Heart right ventricle (tissue), 16 donors: ENCODE measurements around the gene UBE2E3. TPM values are rescaled to one million over a fixed set of nuclear protein-coding genes. Genes with fewer than 3 reads are reported as not detected.

ENCODE experiments used
- ATAC-seq, 8 donors: fragments of 200-7000 bp; cut with Tn5 transposase; one replicate each; pipeline ENCODE4 v1.9.1; 2020; ENCODE audit warnings: mild to moderate bottlenecking in 8 of 8, moderate library complexity in 8 of 8, moderate number of reproducible peaks in 1 of 8
- DNase-seq, 2 donors: peaks; one replicate each; pipeline ENCODE4 v3.0.0-alpha.2; 2020
- H3K27ac ChIP-seq, 10 donors: fragments of 200-600 bp; sonication (generic) in 2 of 10; one replicate each; pipeline versions ENCODE4 v1.5.0 to v1.8.0; 2020 to 2022; ENCODE audit warnings: mild to moderate bottlenecking in 3 of 10
- H3K27me3 ChIP-seq, 7 donors: fragments of 200-600 bp; one replicate each; pipeline ENCODE4 v1.8.0; 2021 to 2022; ENCODE audit warnings: mild to moderate bottlenecking in 2 of 7
- H3K36me3 ChIP-seq, 9 donors: fragments of 200-600 bp; sonication (generic) in 1 of 9; one replicate each; pipeline versions ENCODE4 v1.5.0 to v1.8.0; 2020 to 2022; ENCODE audit warnings: mild to moderate bottlenecking in 2 of 9
- H3K4me1 ChIP-seq, 9 donors: fragments of 200-600 bp; sonication (generic) in 1 of 9; one replicate each; pipeline versions ENCODE4 v1.5.0 to v1.8.0; 2020 to 2022; ENCODE audit warnings: mild to moderate bottlenecking in 4 of 9
- H3K4me3 ChIP-seq, 10 donors: fragments of 200-600 bp; sonication (generic) in 2 of 10; one replicate each; pipeline versions ENCODE4 v1.5.0 to v1.8.0; 2020 to 2022; ENCODE audit warnings: mild to moderate bottlenecking in 7 of 10, moderate library complexity in 2 of 10
- H3K9me3 ChIP-seq, 11 donors: fragments of 200-600 bp in 10 of 11; sonication (generic) in 2 of 11; one replicate each; pipeline versions ENCODE4 v1.5.0 to v1.8.0; 2013 to 2022; ENCODE audit warnings: mild to moderate bottlenecking in 2 of 11, control low read depth in 1 of 11, moderate library complexity in 1 of 11
- WGBS, 2 donors: extraction: QIAGEN DNeasy Blood & Tissue Kit; methylation state at CpG; one replicate each; pipeline ENCODE4 v1.1.7; 2013; ENCODE audit warnings: inconsistent platforms in 1 of 2; 5-methylcytosine and 5-hydroxymethylcytosine counted together
- intact Hi-C, 10 donors: fragments of 100-400 bp; cut with DNase I; formaldehyde crosslinking; loops; one replicate each; pipeline versions ENCODE4 v1.11.1 to v1.14.2; 2022
- polyA plus RNA-seq, 2 donors: library from polyadenylated mRNA; stranded (reverse); fragments of 200-250 nt; gene quantifications; one replicate each; pipeline ENCODE4 v1.2.3, GENCODE V29; 2013
- total RNA-seq, 10 donors: library from RNA; stranded (reverse); fragmentation: NEBNext Ultra II Directional in 3 of 10; extraction: Animal tissue kit (Norgen Biotek cat#: 25700) in 3 of 10; gene quantifications; one replicate each; pipeline versions ENCODE4 v1.2.1 to v1.2.4, GENCODE V29; 2021 to 2023
- TF ChIP-seq, protein P1 (sequence below), 9 donors: fragments of 200-600 bp; sonication (generic) in 2 of 9; IDR thresholded peaks; one replicate each; pipeline versions ENCODE4 v1.5.0 to v1.8.0; 2021 to 2022; ENCODE audit warnings: antibody characterized with exemption in 9 of 9, mild to moderate bottlenecking in 5 of 9, moderate library complexity in 1 of 9
- donor health status: Arrhythmogenic right ventricular cardiomyopathy.
- donor health status: ischemic (EF 13 %, LVEDD 7.1; RV severe dilation, severe dysfunction).
- donor health status: healthy with polysubstance abuse.
- donor health status: DM: no; HTN: yes; CAD: no.
- donor health status: DM: no; HTN: no; CAD: no.
- donor health status: ischemic (EF 25% LVEDD 6.9; RV normal size, moderate dysfunction).
- donor health status: ischemic (EF 25% LVEDD 5.7; RV mildly dilated, moderate dysfunction).
- donor health status: healthy.
- donor health status: DM: yes; HTN: yes; CAD: no.
- donor health status: Ischemic cardiomyopathy.
- donor health status: ischemic (EF 35%, LVEDD 5.7; RV mildly dilated, moderate dysfunction).
- donor health status: nonischemic (EF 11% LVEDD 7.7; RV severe dilation, severe dysfunction).
- donor health status: DM: yes; HTN: yes; CAD: no.
- donor health status: PGD.
- donor health status: ischemic (EF 29% LVEDD 5.4; RV normal size, mild dysfunction).
- donor health status: nonischemic (EF 23%, LVEDD 6.1; RV moderate dilation, normal function).

Gene UBE2E3
- total and polyA plus RNA-seq, 12 donors: 26.3 to 59.1 (median 54.9) TPM

DNA sequence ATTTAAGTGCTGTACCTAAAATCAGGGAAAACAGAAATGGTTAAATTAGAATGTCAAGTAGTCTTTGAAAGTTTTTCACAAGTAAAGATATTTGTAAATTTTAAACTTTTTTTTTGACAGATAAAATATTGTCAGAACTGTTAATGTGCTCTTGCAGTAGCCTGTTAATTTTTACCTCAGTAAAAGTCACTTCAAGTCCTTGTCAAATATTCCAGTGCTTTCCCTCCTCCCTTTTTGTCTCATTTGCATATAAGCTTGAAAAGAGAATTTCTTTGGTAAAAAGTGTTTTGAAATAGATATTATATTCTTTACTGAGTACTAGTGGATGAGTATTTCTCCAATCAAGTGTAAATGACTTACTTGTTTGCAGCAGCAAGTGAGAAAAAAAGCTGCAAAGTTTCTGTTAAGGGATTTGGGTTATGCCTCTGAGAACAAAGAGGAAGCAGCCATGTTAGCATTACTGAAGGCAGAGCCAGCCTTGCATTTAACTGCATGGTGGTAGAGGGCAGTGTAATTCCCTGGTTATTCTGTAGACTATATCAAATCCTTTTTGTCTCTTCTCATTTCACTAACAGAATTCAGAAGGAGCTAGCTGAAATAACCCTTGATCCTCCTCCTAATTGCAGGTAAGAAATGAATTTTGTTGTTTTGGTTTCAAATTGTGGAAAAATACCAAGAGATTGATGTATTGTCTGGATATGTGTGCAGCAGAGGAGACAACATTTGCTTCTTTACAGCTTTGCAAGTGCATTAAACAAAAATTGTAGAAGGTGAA, 3.2 kb downstream of the UBE2E3 start:
- TF ChIP-seq, protein P1, sequence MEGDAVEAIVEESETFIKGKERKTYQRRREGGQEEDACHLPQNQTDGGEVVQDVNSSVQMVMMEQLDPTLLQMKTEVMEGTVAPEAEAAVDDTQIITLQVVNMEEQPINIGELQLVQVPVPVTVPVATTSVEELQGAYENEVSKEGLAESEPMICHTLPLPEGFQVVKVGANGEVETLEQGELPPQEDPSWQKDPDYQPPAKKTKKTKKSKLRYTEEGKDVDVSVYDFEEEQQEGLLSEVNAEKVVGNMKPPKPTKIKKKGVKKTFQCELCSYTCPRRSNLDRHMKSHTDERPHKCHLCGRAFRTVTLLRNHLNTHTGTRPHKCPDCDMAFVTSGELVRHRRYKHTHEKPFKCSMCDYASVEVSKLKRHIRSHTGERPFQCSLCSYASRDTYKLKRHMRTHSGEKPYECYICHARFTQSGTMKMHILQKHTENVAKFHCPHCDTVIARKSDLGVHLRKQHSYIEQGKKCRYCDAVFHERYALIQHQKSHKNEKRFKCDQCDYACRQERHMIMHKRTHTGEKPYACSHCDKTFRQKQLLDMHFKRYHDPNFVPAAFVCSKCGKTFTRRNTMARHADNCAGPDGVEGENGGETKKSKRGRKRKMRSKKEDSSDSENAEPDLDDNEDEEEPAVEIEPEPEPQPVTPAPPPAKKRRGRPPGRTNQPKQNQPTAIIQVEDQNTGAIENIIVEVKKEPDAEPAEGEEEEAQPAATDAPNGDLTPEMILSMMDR (IDR thresholded peaks at IDR 0.05): peak in 4 of 9 donors; percentile 35 to 59 (median 54)
- H3K36me3 ChIP-seq: peaks cover 0 to 23% (median 0%) of the 10 kb centered on the region in 9 donors
- H3K4me3 ChIP-seq: peak overlapping the region in 4 of 10 donors; percentile 2 to 27 (median 14)
- H3K27me3 ChIP-seq: no peaks in the 10 kb centered on the region
- H3K27ac ChIP-seq: no peak overlapping the region
- no peaks in the 10 kb centered on the region for H3K9me3 ChIP-seq
- ATAC-seq (peak in 3 of 8 donors; percentile 44 to 55 (median 47)), DNase-seq (peak in 1 of 2 donors; percentile 10)
- peaks cover 3 to 65% (median 52%) of the 10 kb centered on the region in 9 donors for H3K4me1 ChIP-seq
- intact Hi-C loops: loop anchor here in 1 of 10 donors (5.0 kb wide), 1 partner anchor 909 kb away; the partner anchor contains the start of gene ITPRID2

DNA sequence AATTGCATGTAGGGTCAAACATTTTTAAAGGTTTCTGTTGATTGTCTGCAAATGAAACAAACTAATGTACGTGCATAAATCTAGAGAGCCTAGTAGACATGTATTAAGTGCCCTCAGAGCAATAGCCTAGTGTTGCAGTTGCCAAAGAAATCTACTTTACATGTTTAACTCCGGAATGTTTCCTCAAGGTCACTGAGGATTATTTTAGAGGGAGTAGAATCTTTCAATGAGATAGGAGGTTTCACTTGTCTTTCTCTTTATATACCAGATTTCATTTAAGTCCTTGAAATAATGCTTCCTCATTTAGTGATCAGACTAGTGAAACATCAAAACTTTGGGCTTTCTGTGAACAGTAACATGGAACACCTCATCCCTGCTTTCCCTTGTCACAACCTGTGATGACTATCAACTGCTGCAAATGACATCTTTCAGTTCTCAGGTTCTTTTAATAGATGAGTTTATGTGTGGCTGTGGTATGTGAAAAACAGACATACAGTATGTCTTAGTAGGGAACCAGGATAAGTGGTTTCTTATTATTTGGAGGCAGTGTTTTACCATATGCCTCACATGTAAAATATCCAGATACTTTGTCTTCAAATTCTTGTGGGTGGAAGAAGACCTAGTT, 5.5 kb downstream of the UBE2E3 start:
- Histone ChIP-seq H3K27ac (no peak overlapping the region), H3K9me3 (no peaks in the 10 kb centered on the region), H3K36me3 (peaks cover 0 to 30% (median 0%) of the 10 kb centered on the region in 9 donors), H3K4me3 (no peak overlapping the region), H3K27me3 (no peaks in the 10 kb centered on the region), H3K4me1 (peaks cover 0 to 62% (median 47%) of the 10 kb centered on the region in 9 donors)
- WGBS, 2 donors: 31 to 62% methylated on average over 2 of the region's 2 CpGs
- ATAC-seq: no peak
- DNase-seq: no peak
- TF ChIP-seq, protein P1 (IDR thresholded peaks at IDR 0.05): no peak
- intact Hi-C loops: no loop called here

DNA sequence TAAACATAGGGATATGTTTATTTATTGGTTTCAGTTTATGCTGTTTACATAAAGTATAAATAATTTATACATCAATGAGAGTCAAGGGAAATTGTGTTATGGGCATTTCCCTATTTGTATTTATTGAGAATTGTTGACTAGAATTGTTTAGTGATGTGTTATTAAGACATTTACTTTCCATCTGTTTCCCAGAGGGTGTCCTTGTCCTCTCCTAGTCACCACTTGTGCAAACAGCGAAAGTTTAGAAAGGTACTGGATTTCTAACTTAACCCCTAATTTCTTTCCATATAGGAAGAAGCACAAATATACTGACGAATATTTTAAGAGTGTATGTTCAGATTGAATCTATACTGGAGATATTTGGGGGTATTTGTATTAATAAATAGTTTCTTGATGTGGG, 6.7 kb downstream of the UBE2E3 start:
- ATAC-seq (no peak), DNase-seq (no peak)
- peaks cover 0 to 30% (median 0%) of the 10 kb centered on the region in 9 donors for H3K36me3 ChIP-seq
- WGBS, 2 donors: 89% methylated on average over 2 of the region's 2 CpGs
- H3K27me3 ChIP-seq: no peaks in the 10 kb centered on the region
- H3K27ac ChIP-seq: no peak overlapping the region
- TF ChIP-seq, protein P1 (IDR thresholded peaks at IDR 0.05): no peak
- peaks cover 0 to 54% (median 41%) of the 10 kb centered on the region in 9 donors for H3K4me1 ChIP-seq
- intact Hi-C loops: no loop called here
- no peaks in the 10 kb centered on the region for H3K9me3 ChIP-seq
- no peak overlapping the region for H3K4me3 ChIP-seq

DNA sequence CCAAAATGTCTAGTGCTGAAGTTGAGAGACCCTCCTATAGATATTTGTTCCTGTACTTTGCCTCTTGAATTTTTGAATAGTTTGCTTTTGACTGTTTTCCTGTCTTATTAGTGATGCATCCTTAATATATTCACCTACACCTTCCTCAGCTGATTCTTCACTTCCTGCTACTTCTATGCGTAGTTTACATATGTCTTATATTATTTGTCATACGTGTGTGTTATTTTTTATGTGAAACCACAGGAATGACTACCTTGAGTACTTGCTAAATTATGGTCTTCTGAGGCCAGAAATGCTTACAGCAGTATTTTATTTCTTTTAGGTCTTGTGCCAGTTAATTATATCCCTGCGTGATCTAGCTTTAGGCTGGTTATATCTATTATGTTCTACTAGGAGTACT, 9.9 kb downstream of the UBE2E3 start:
- 59 to 72% methylated on average over 3 of the region's 3 CpGs for WGBS, 2 donors
- no peak overlapping the region for H3K4me3 ChIP-seq
- peaks cover 0 to 17% (median 0%) of the 10 kb centered on the region in 9 donors for H3K36me3 ChIP-seq
- no peaks in the 10 kb centered on the region for H3K27me3 ChIP-seq
- TF ChIP-seq, protein P1 (IDR thresholded peaks at IDR 0.05): no peak
- H3K9me3 ChIP-seq: no peaks in the 10 kb centered on the region
- DNase-seq (no peak), ATAC-seq (no peak)
- no peak overlapping the region for H3K27ac ChIP-seq
- intact Hi-C loops: no loop called here
- peaks cover 0 to 31% (median 15%) of the 10 kb centered on the region in 9 donors for H3K4me1 ChIP-seq
